GM12875 (cell line): ENCODE measurements around the gene DLST.
A peak's percentile ranks its signal among the peaks of the same experiment; 100 is the strongest.

ENCODE experiments used
- H3K4me3 ChIP-seq: one replicate; pipeline ENCODE4 v1.5.1; 2011; ENCODE audit warnings: low read depth, low read length, control low read depth
- TF ChIP-seq, protein P1 (sequence below): IDR thresholded peaks from 2 replicates; pipeline ENCODE4 v1.5.1; 2011; ENCODE audit warnings: low read depth, mild to moderate bottlenecking, control low read depth, inconsistent platforms, low read length, moderate library complexity, borderline replicate concordance; ENCODE audit not compliant: insufficient read depth

The DLST gene

DNA sequence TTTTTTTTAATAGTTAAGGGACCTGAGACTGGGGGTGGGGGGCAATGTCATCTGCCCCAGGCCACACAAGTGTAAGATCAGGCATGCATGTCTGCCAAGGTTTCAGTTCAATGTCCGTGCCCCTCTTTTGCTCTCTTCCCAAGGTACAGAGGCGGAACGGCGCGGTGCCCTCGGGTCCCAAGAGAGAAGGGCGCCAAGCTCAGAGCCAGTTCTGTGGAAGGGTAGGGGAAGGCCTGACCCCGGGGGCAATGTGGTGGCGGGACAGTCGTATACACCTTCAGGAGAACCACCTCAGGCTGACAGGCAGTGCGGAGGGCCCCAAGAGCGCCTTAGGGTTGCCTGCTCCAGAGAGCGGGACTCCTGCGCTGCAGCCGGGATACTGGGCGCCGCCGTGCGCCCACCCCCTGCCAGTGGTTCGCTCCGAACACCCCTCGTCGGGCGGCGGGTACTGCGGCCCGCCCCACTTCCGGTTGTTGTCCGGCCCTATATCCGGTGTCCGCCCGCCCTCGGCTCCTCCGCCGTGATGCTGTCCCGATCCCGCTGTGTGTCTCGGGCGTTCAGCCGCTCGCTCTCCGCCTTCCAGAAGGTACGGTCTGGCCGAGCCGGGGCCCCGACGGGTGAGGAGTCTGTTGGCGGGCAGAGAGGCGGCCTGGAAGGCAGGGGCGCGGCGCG is at the start of gene DLST:
Gene DLST, plus strand, starts transcription at position 486 of the 672 bp plus-strand sequence. Its CDS starts 38 bp downstream, at position 524.
- peak within 1 kb of the TSS; percentile 74 for H3K4me3 ChIP-seq
- TF ChIP-seq, protein P1, sequence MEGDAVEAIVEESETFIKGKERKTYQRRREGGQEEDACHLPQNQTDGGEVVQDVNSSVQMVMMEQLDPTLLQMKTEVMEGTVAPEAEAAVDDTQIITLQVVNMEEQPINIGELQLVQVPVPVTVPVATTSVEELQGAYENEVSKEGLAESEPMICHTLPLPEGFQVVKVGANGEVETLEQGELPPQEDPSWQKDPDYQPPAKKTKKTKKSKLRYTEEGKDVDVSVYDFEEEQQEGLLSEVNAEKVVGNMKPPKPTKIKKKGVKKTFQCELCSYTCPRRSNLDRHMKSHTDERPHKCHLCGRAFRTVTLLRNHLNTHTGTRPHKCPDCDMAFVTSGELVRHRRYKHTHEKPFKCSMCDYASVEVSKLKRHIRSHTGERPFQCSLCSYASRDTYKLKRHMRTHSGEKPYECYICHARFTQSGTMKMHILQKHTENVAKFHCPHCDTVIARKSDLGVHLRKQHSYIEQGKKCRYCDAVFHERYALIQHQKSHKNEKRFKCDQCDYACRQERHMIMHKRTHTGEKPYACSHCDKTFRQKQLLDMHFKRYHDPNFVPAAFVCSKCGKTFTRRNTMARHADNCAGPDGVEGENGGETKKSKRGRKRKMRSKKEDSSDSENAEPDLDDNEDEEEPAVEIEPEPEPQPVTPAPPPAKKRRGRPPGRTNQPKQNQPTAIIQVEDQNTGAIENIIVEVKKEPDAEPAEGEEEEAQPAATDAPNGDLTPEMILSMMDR = no peak

DNA sequence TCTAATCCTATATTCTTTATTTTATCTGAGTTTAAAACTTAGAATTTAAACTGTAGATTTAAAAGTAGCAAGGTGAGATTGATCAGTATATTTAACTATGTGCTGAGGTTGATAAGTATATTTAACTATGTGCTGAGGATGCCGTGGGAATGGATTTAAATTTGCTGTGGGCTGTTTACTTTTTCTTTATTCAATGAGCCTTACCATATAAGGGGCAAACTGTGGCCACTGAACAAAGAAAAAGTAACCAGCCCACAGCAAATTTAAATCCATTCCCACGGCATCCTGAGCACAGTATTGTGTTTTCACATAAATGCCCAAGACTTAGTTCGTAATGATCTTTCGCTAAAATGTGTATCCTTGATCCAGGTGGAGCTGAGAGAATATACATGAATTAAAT is 48.9 kb upstream of the DLST start:
- TF ChIP-seq, protein P1 = no peak
- no peak overlapping the region for H3K4me3 ChIP-seq

DNA sequence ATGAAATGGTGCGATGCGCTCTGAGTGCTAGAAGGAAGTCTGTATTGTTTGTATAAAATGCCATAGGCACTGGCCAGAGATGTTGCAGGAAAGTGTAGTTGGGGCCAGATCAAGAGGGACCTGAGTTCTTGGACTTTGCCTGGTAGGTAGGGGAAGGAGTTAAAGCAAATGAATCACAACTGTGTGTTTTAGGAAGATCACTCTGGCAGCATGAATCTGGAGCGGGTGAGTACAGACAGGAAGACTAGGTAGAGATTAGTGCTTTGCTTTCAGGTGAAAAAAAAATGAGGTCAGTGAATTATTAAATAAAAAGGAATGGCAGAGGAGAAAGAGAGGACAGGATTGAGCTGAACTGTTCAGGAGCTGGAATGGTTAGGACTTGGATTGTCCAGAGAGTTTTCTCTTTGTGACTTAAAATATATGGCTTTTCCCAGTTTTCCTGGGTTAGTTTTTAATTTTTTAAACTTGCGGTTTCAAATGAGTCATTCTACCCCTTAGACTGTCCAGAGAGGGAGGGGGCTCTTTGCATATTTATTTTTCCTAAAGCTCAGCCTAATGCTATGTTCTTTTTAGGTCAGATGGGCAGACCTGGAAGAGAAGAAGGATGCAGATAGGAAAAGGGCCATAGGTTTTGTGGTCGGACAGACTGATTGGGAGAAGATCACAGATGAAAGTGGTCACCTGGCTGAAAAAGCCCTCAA is 46.9 kb upstream of the DLST start:
- TF ChIP-seq, protein P1 = no peak

DNA sequence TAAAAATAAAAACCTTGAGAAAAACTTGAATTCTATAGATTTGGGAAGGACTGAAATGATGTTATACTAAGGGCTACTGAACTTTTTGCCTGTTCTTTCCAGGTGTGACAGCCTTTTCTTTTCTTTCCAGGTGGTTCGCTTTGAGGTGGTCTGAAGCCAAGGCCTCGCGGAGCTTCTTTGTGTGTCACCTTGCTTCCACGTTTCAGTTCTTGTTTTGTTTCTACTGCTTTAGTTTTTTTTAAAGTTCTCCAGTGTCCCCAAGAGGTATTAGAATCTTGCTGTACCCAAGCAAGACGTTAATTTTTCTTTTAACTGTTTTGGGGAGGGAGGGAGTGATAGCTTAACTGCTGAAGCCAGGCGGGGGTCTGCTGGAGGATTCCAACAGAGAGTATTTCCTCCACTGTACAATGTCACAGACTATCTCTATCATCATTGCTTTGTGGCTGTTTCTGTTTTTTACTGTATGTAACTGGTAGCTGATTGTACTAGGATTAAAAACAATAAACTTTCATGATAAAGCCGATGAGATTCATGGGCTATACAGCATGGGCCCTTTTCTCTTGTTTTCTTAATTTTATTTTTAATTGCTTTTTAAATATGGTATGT is 46.0 kb upstream of the DLST start:
- TF ChIP-seq, protein P1 = no peak
- H3K4me3 ChIP-seq = no peak overlapping the region

More for the DNA sequence above, 46.9 kb upstream of the DLST start:
- no peak overlapping the region for H3K4me3 ChIP-seq

DNA sequence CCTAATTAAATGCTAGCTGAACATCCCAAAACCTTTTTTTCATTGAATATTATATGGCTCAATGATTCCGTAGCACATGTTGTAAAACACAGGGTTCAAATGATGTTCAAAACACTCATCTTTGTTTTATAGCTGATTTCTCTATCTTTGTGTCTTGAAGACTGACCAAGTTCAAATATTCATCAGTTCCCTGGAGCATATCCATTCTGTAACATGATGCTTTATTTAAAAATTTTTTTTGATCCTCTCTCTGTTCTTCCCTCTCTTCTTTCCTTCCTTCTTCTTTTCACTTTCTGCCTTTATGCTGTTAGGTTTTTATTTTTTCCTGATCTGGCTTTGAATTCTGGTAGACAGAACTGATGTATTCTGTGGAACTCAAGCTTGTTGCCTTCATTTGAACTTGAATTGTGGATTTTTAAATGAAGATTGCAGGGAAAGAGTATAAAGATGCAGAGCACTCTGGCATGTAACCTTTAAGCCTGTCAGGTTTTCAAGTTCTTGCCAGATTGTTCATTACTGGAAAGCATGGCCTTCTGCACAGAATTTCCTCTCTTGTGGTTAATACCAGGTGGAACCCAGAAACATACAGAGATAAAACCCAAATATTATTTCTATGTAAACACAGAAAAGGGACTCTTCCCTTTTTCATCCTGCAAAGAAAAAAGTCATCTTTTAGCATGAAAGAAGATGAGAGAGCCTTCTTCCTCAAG is 45.3 kb upstream of the DLST start:
- no peak overlapping the region for H3K4me3 ChIP-seq
- TF ChIP-seq, protein P1 = no peak

DNA sequence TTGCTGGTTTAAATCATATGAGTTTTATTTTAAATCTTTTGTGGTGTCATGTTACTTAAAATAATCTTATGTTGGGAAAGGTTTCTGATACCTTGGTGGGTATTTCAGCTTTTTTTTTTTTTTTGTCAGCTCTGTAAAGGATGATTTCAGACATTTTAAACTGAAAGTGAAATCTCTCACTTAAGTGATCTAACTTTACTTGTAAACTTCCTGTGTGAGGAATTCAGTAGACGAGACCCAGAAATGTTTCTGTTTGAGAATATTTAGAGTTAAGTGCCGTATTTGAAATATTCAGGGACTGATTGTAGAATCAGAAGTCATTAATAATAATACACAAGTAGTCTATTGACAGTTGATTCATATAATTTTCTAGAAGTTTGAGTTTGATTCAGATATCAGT is 43.5 kb upstream of the DLST start:
- H3K4me3 ChIP-seq = no peak overlapping the region
- TF ChIP-seq, protein P1 = no peak
